Liver (tissue), 9 donors: ENCODE measurements around the gene PARVG. TPM values are rescaled to one million over a fixed set of nuclear protein-coding genes. Genes with fewer than 3 reads are reported as not detected.
A peak's percentile ranks its signal among the peaks of the same experiment; 100 is the strongest.

Source experiments
- DNase-seq: peaks from one replicate; pipeline ENCODE4 v3.0.0-alpha.2; 2017; ENCODE audit warnings: low spot score
- H3K27ac ChIP-seq, 2 donors: one replicate each; pipeline ENCODE4 v1.7.0; 2013; ENCODE audit warnings: inconsistent platforms in 2 of 2, low read length in 2 of 2, control low read depth in 1 of 2, low read depth in 1 of 2, mild to moderate bottlenecking in 1 of 2
- H3K27me3 ChIP-seq, 4 donors: one replicate each; pipeline versions ENCODE4 v1.6.1 to v1.7.0; 2013; ENCODE audit warnings: low read length in 3 of 4, inconsistent platforms in 1 of 4, mild to moderate bottlenecking in 1 of 4, moderate library complexity in 1 of 4; ENCODE audit not compliant: control insufficient read depth in 4 of 4, insufficient read depth in 4 of 4
- H3K36me3 ChIP-seq, 4 donors: one replicate each; pipeline versions ENCODE4 v1.6.1 to v1.7.0; 2013; ENCODE audit warnings: low read length in 3 of 4, mild to moderate bottlenecking in 3 of 4, low read depth in 1 of 4, moderate library complexity in 1 of 4; ENCODE audit not compliant: control insufficient read depth in 4 of 4, insufficient read depth in 3 of 4
- H3K4me1 ChIP-seq, 4 donors: one replicate each; pipeline versions ENCODE4 v1.6.1 to v1.7.0; 2013; ENCODE audit warnings: low read length in 3 of 4, mild to moderate bottlenecking in 3 of 4, moderate library complexity in 1 of 4; ENCODE audit not compliant: control insufficient read depth in 4 of 4, insufficient read depth in 4 of 4
- H3K4me3 ChIP-seq, 3 donors: one replicate each; pipeline versions ENCODE4 v1.6.1 to v1.7.0; 2013; ENCODE audit warnings: low read length in 3 of 3, control low read depth in 1 of 3, low read depth in 1 of 3, mild to moderate bottlenecking in 1 of 3
- H3K9ac ChIP-seq, 2 donors: one replicate each; pipeline ENCODE4 v1.7.0; 2013; ENCODE audit warnings: low read length in 2 of 2, mild to moderate bottlenecking in 2 of 2, moderate library complexity in 2 of 2, control low read depth in 1 of 2, low read depth in 1 of 2
- H3K9me3 ChIP-seq, 4 donors: one replicate each; pipeline versions ENCODE4 v1.6.1 to v1.7.0; 2013; ENCODE audit warnings: low read length in 3 of 4; ENCODE audit not compliant: control insufficient read depth in 4 of 4
- ATF3 ChIP-seq: IDR thresholded peaks from 2 replicates; pipeline ENCODE4 v1.6.1; 2016; ENCODE audit warnings: antibody characterized with exemption
- CTCF ChIP-seq: fragments of 150-350 bp; IDR thresholded peaks from 2 replicates; pipeline ENCODE4 v1.5.1; 2017; ENCODE audit warnings: improper control_type of control experiment, low read depth, low read length; ENCODE audit not compliant: missing input control
- EGR1 ChIP-seq, 2 donors: IDR thresholded peaks; 2 replicates each; pipeline ENCODE4 v1.6.1; 2016 to 2018; ENCODE audit warnings: antibody characterized with exemption in 2 of 2, low read depth in 2 of 2
- FOXA1 ChIP-seq: IDR thresholded peaks from 2 replicates; pipeline ENCODE4 v1.6.1; 2016; ENCODE audit warnings: antibody characterized with exemption
- FOXA2 ChIP-seq: IDR thresholded peaks from 2 replicates; pipeline ENCODE4 v1.6.1; 2016; ENCODE audit warnings: antibody characterized with exemption
- GABPA ChIP-seq, 2 donors: IDR thresholded peaks in 1 of 2; conservative IDR thresholded peaks in 1 of 2; 2 replicates each; pipeline ENCODE4 v1.6.1; 2016; ENCODE audit warnings: antibody characterized with exemption in 2 of 2, mild to moderate bottlenecking in 1 of 2, moderate library complexity in 1 of 2
- HNF4A ChIP-seq, 2 donors: conservative IDR thresholded peaks; 2 replicates each; pipeline ENCODE4 v1.6.1; 2016; ENCODE audit warnings: antibody characterized with exemption in 2 of 2, mild to moderate bottlenecking in 2 of 2
- HNF4G ChIP-seq: IDR thresholded peaks from 2 replicates; pipeline ENCODE4 v1.6.1; 2016; ENCODE audit warnings: antibody characterized with exemption
- JUND ChIP-seq, 2 donors: IDR thresholded peaks; 2 replicates each; pipeline ENCODE4 v1.6.1; 2016; ENCODE audit warnings: antibody characterized with exemption in 2 of 2
- MAX ChIP-seq: IDR thresholded peaks from 2 replicates; pipeline ENCODE4 v1.6.1; 2016; ENCODE audit warnings: antibody characterized with exemption
- NR2F2 ChIP-seq: IDR thresholded peaks from 2 replicates; pipeline ENCODE4 v1.6.1; 2016; ENCODE audit warnings: antibody characterized with exemption
- RAD21 ChIP-seq, 2 donors: IDR thresholded peaks; 2 replicates each; pipeline ENCODE4 v1.6.1; 2016; ENCODE audit warnings: antibody characterized with exemption in 2 of 2, mild to moderate bottlenecking in 2 of 2
- RXRA ChIP-seq, 2 donors: IDR thresholded peaks; 2 replicates each; pipeline ENCODE4 v1.6.1; 2017 to 2018; ENCODE audit warnings: antibody characterized with exemption in 2 of 2, mild to moderate bottlenecking in 1 of 2
- SP1 ChIP-seq: IDR thresholded peaks from 2 replicates; pipeline ENCODE4 v1.6.1; 2018; ENCODE audit warnings: antibody characterized with exemption, mild to moderate bottlenecking
- TAF1 ChIP-seq: conservative IDR thresholded peaks from 2 replicates; pipeline ENCODE4 v1.6.1; 2016; ENCODE audit warnings: antibody characterized with exemption, mild to moderate bottlenecking
- YY1 ChIP-seq: IDR thresholded peaks from 2 replicates; pipeline ENCODE4 v1.6.1; 2016; ENCODE audit warnings: antibody characterized with exemption, mild to moderate bottlenecking
- ZBTB33 ChIP-seq: IDR thresholded peaks from 2 replicates; pipeline ENCODE4 v1.6.1; 2016; ENCODE audit warnings: antibody characterized with exemption
- WGBS: extraction: QIAGEN DNeasy Blood & Tissue Kit; methylation state at CpG from one replicate; pipeline ENCODE4 v1.1.7; 2013; 5-methylcytosine and 5-hydroxymethylcytosine counted together
- polyA plus RNA-seq, 2 donors: library from polyadenylated mRNA; stranded (reverse) in 1 of 2; unstranded in 1 of 2; fragments of 200-250 nt in 1 of 2; fragments of >200 nt in 1 of 2; fragmentation: Nextera tagmentation in 1 of 2; extraction: Ambion mirVana in 1 of 2; gene quantifications; one replicate each; pipeline versions ENCODE4 v1.2.1 to v1.2.3, GENCODE V29; 2013 to 2015
- total RNA-seq, 2 donors: library from RNA; depleted of rRNA; stranded (reverse); fragments of >200 nt; gene quantifications; one replicate each; pipeline ENCODE4 v1.2.3, GENCODE V29; 2014
- donor health status: healthy.
- donor health status: healthy.
- donor health status: healthy.
- donor health status: healthy.
- donor health status: healthy.

The PARVG gene
- total and polyA plus RNA-seq, 4 donors: 4.0 to 12.1 (median 6.6) TPM

- no peak for TF ChIP-seq ZBTB33
- TF ChIP-seq HNF4G: no peak
- no peak for TF ChIP-seq FOXA2
These were observed 65.1 kb downstream of the PARVG start (continued) for GRCh38 chr22:44245867-44246266.

- DNase-seq: peak; percentile 22
- H3K36me3 ChIP-seq: no peaks in the 10 kb centered on the region
- peaks cover 0 to 4% (median 0%) of the 10 kb centered on the region in 4 donors for H3K27me3 ChIP-seq
- 80% methylated on average over 8 of the region's 8 CpGs for WGBS
- peaks cover 6 to 11% (median 6%) of the 10 kb centered on the region in 4 donors for H3K9me3 ChIP-seq
- H3K27ac ChIP-seq: no peak overlapping the region
- H3K4me3 ChIP-seq: no peak overlapping the region
- TF ChIP-seq HNF4A (conservative IDR thresholded peaks at IDR 0.05) (no peak), JUND (IDR thresholded peaks at IDR 0.05) (no peak), RAD21 (IDR thresholded peaks at IDR 0.05) (no peak), FOXA2 (no peak), ATF3 (no peak), MAX (no peak), YY1 (no peak), RXRA (IDR thresholded peaks at IDR 0.05) (no peak), NR2F2 (no peak), GABPA (IDR thresholded peaks at IDR 0.05 in 1 of 2, conservative IDR thresholded peaks at IDR 0.05 in 1 of 2) (no peak), SP1 (no peak), TAF1 (no peak), EGR1 (IDR thresholded peaks at IDR 0.05; ENCODE audit: low read depth in 2 of 2) (no peak), FOXA1 (no peak), HNF4G (no peak), CTCF (no peak)
- H3K9ac ChIP-seq: no peak overlapping the region
- H3K4me1 ChIP-seq: no peaks in the 10 kb centered on the region
These were observed 66.0 kb downstream of the PARVG start for GRCh38 chr22:44246615-44247326.

- no peak overlapping the region for H3K4me3 ChIP-seq
- H3K9me3 ChIP-seq: peaks cover 6 to 11% (median 6%) of the 10 kb centered on the region in 4 donors
- no peak for DNase-seq
- WGBS: 91% methylated on average over 5 of the region's 5 CpGs
- H3K27ac ChIP-seq: no peak overlapping the region
- peaks cover 0 to 4% (median 0%) of the 10 kb centered on the region in 4 donors for H3K27me3 ChIP-seq
- no peaks in the 10 kb centered on the region for H3K36me3 ChIP-seq
- H3K9ac ChIP-seq: no peak overlapping the region
- TF ChIP-seq ZBTB33: no peak
- TF ChIP-seq RXRA (IDR thresholded peaks at IDR 0.05): no peak
- no peak for TF ChIP-seq NR2F2
- no peak for TF ChIP-seq HNF4G
- TF ChIP-seq CTCF: no peak
- TF ChIP-seq RAD21 (IDR thresholded peaks at IDR 0.05): no peak
- TF ChIP-seq FOXA2: no peak
- no peak for TF ChIP-seq EGR1 (IDR thresholded peaks at IDR 0.05; ENCODE audit: low read depth in 2 of 2)
- TF ChIP-seq FOXA1: no peak
- TF ChIP-seq ATF3: no peak
- no peak for TF ChIP-seq SP1
- TF ChIP-seq GABPA (IDR thresholded peaks at IDR 0.05 in 1 of 2, conservative IDR thresholded peaks at IDR 0.05 in 1 of 2): no peak
- no peak for TF ChIP-seq MAX
- H3K4me1 ChIP-seq: no peaks in the 10 kb centered on the region
These were observed 66.6 kb downstream of the PARVG start for GRCh38 chr22:44247346-44247745.
